Heart right ventricle (tissue), 16 donors: ENCODE data around the gene MEGF11. TPM values are rescaled to one million over a fixed set of nuclear protein-coding genes. Genes with fewer than 3 reads are reported as not detected.

ENCODE experiments used
- ATAC-seq, 8 donors: fragments of 200-7000 bp; cut with Tn5 transposase; one replicate each; pipeline ENCODE4 v1.9.1; 2020; ENCODE audit warnings: mild to moderate bottlenecking in 8 of 8, moderate library complexity in 8 of 8, moderate number of reproducible peaks in 1 of 8
- DNase-seq, 2 donors: peaks; one replicate each; pipeline ENCODE4 v3.0.0-alpha.2; 2020
- H3K27ac ChIP-seq, 10 donors: fragments of 200-600 bp; sonication (generic) in 2 of 10; one replicate each; pipeline versions ENCODE4 v1.5.0 to v1.8.0; 2020 to 2022; ENCODE audit warnings: mild to moderate bottlenecking in 3 of 10
- H3K27me3 ChIP-seq, 7 donors: fragments of 200-600 bp; one replicate each; pipeline ENCODE4 v1.8.0; 2021 to 2022; ENCODE audit warnings: mild to moderate bottlenecking in 2 of 7
- H3K36me3 ChIP-seq, 9 donors: fragments of 200-600 bp; sonication (generic) in 1 of 9; one replicate each; pipeline versions ENCODE4 v1.5.0 to v1.8.0; 2020 to 2022; ENCODE audit warnings: mild to moderate bottlenecking in 2 of 9
- H3K4me1 ChIP-seq, 9 donors: fragments of 200-600 bp; sonication (generic) in 1 of 9; one replicate each; pipeline versions ENCODE4 v1.5.0 to v1.8.0; 2020 to 2022; ENCODE audit warnings: mild to moderate bottlenecking in 4 of 9
- H3K4me3 ChIP-seq, 10 donors: fragments of 200-600 bp; sonication (generic) in 2 of 10; one replicate each; pipeline versions ENCODE4 v1.5.0 to v1.8.0; 2020 to 2022; ENCODE audit warnings: mild to moderate bottlenecking in 7 of 10, moderate library complexity in 2 of 10
- H3K9me3 ChIP-seq, 11 donors: fragments of 200-600 bp in 10 of 11; sonication (generic) in 2 of 11; one replicate each; pipeline versions ENCODE4 v1.5.0 to v1.8.0; 2013 to 2022; ENCODE audit warnings: mild to moderate bottlenecking in 2 of 11, control low read depth in 1 of 11, moderate library complexity in 1 of 11
- WGBS, 2 donors: extraction: QIAGEN DNeasy Blood & Tissue Kit; methylation state at CpG; one replicate each; pipeline ENCODE4 v1.1.7; 2013; ENCODE audit warnings: inconsistent platforms in 1 of 2; 5-methylcytosine and 5-hydroxymethylcytosine counted together
- intact Hi-C, 10 donors: fragments of 100-400 bp; cut with DNase I; formaldehyde crosslinking; loops; one replicate each; pipeline versions ENCODE4 v1.11.1 to v1.14.2; 2022
- polyA plus RNA-seq, 2 donors: library from polyadenylated mRNA; stranded (reverse); fragments of 200-250 nt; gene quantifications; one replicate each; pipeline ENCODE4 v1.2.3, GENCODE V29; 2013
- total RNA-seq, 10 donors: library from RNA; stranded (reverse); fragmentation: NEBNext Ultra II Directional in 3 of 10; extraction: Animal tissue kit (Norgen Biotek cat#: 25700) in 3 of 10; gene quantifications; one replicate each; pipeline versions ENCODE4 v1.2.1 to v1.2.4, GENCODE V29; 2021 to 2023
- TF ChIP-seq, protein P1 (sequence below), 9 donors: fragments of 200-600 bp; sonication (generic) in 2 of 9; IDR thresholded peaks; one replicate each; pipeline versions ENCODE4 v1.5.0 to v1.8.0; 2021 to 2022; ENCODE audit warnings: antibody characterized with exemption in 9 of 9, mild to moderate bottlenecking in 5 of 9, moderate library complexity in 1 of 9
- donor health status: Arrhythmogenic right ventricular cardiomyopathy.
- donor health status: ischemic (EF 13 %, LVEDD 7.1; RV severe dilation, severe dysfunction).
- donor health status: healthy with polysubstance abuse.
- donor health status: DM: no; HTN: yes; CAD: no.
- donor health status: DM: no; HTN: no; CAD: no.
- donor health status: ischemic (EF 25% LVEDD 6.9; RV normal size, moderate dysfunction).
- donor health status: ischemic (EF 25% LVEDD 5.7; RV mildly dilated, moderate dysfunction).
- donor health status: healthy.
- donor health status: DM: yes; HTN: yes; CAD: no.
- donor health status: Ischemic cardiomyopathy.
- donor health status: ischemic (EF 35%, LVEDD 5.7; RV mildly dilated, moderate dysfunction).
- donor health status: nonischemic (EF 11% LVEDD 7.7; RV severe dilation, severe dysfunction).
- donor health status: DM: yes; HTN: yes; CAD: no.
- donor health status: PGD.
- donor health status: ischemic (EF 29% LVEDD 5.4; RV normal size, mild dysfunction).
- donor health status: nonischemic (EF 23%, LVEDD 6.1; RV moderate dilation, normal function).

MEGF11 gene
- total and polyA plus RNA-seq, 12 donors: 0.03 TPM; not detected in 11

DNA sequence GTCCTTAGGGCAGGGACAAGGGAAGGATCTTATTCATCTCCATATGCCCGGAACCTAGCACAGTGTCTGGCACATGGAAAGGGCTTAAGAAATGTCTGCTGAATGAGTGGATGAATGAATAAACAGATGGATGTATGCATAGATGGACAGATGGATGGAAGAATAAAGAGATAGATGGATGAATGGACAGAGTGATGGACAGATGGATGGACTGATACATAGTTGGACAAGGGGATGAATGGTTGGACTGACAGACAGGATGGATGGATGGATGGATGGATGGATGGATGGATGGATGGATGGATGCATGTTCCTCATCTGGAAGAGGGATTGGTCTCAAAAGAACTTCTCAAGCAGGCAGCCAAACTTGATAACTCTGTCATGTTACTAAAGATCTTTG is 177.6 kb downstream of the MEGF11 start:
- Histone ChIP-seq H3K36me3 (no peaks in the 10 kb centered on the region), H3K9me3 (no peaks in the 10 kb centered on the region), H3K4me1 (peaks cover 0 to 13% (median 5%) of the 10 kb centered on the region in 9 donors), H3K27ac (no peak overlapping the region), H3K4me3 (no peak overlapping the region), H3K27me3 (peaks cover 0 to 21% (median 8%) of the 10 kb centered on the region in 7 donors)
- intact Hi-C loops: no loop called here
- TF ChIP-seq, protein P1, sequence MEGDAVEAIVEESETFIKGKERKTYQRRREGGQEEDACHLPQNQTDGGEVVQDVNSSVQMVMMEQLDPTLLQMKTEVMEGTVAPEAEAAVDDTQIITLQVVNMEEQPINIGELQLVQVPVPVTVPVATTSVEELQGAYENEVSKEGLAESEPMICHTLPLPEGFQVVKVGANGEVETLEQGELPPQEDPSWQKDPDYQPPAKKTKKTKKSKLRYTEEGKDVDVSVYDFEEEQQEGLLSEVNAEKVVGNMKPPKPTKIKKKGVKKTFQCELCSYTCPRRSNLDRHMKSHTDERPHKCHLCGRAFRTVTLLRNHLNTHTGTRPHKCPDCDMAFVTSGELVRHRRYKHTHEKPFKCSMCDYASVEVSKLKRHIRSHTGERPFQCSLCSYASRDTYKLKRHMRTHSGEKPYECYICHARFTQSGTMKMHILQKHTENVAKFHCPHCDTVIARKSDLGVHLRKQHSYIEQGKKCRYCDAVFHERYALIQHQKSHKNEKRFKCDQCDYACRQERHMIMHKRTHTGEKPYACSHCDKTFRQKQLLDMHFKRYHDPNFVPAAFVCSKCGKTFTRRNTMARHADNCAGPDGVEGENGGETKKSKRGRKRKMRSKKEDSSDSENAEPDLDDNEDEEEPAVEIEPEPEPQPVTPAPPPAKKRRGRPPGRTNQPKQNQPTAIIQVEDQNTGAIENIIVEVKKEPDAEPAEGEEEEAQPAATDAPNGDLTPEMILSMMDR (IDR thresholded peaks at IDR 0.05): no peak
- ATAC-seq (no peak), DNase-seq (no peak)
- WGBS, 2 donors: 93 to 100% methylated on average over 1 of the region's 1 CpG

DNA sequence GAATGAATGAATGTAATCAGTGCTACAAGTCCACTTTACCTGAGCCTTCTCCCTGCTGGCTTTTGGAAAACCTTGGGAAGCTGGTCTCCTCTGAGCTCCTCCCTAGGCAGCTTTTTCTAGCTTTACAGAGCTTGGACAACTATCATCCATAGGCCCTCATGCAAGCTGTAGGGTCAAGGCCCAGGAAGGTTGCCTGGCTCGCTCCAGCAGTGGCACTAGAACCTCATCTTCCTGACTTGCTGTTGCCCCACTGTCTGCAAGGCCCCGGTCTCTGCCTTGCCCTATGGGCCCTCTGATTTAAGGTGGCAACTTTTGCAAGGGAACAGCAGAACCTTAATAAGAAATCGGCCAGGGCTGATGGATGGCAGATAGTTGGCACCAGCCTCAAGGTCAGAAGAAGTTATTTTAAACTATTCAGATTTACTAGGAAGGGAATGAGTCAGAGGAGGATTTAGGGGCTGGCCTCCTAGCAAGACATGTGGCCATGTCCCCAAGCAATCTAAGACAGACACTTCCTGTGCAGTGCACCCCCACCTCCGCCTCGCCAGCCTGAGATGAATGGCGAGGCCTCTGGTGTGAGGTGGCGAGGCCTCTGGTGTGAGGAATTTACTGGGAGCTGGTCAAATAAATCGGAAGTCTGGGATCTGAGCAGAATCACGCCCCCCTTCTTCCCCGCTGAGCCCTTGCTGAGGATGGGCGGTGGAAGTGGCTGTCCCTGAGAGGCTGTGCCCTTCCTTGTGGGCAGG is 180.8 kb downstream of the MEGF11 start:
- ATAC-seq: peak in 7 of 8 donors; percentile 22 to 81 (median 62)
- Histone ChIP-seq H3K36me3 (no peaks in the 10 kb centered on the region), H3K4me1 (peaks cover 0 to 12% (median 5%) of the 10 kb centered on the region in 9 donors), H3K27ac (no peak overlapping the region), H3K9me3 (no peaks in the 10 kb centered on the region), H3K27me3 (peaks cover 0 to 6% (median 0%) of the 10 kb centered on the region in 7 donors), H3K4me3 (no peak overlapping the region)
- intact Hi-C loops: no loop called here
- DNase-seq: no peak
- TF ChIP-seq, protein P1 (IDR thresholded peaks at IDR 0.05): no peak
- 47 to 64% methylated on average over 11 of the region's 11 CpGs for WGBS, 2 donors

DNA sequence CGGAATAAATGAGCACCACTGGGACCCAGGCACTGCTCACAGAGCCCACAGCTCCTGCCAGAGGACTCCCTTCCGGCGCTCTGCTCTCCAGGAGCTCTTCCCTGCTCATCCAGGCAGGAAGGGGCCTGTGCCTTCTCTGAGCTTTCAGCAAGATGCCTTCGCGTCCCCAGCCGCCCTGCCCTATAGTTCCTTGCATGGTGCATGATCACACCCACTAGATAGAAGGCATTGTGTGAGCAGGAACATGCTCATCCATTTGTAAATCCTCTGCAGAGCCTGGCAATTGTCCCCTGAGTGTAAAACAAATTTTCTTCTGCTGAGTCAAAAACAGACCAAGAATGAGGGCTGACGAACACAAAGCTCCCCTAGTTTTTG is 181.6 kb downstream of the MEGF11 start:
- no peaks in the 10 kb centered on the region for H3K36me3 ChIP-seq
- no peak overlapping the region for H3K27ac ChIP-seq
- no peak for DNase-seq
- TF ChIP-seq, protein P1 (IDR thresholded peaks at IDR 0.05): no peak
- peaks cover 0 to 6% (median 0%) of the 10 kb centered on the region in 7 donors for H3K27me3 ChIP-seq
- ATAC-seq: peak in 1 of 8 donors; percentile 38
- intact Hi-C loops: no loop called here
- H3K4me1 ChIP-seq: peaks cover 0 to 12% (median 5%) of the 10 kb centered on the region in 9 donors
- 72 to 76% methylated on average over 7 of the region's 7 CpGs for WGBS, 2 donors
- no peaks in the 10 kb centered on the region for H3K9me3 ChIP-seq
- H3K4me3 ChIP-seq: no peak overlapping the region

DNA sequence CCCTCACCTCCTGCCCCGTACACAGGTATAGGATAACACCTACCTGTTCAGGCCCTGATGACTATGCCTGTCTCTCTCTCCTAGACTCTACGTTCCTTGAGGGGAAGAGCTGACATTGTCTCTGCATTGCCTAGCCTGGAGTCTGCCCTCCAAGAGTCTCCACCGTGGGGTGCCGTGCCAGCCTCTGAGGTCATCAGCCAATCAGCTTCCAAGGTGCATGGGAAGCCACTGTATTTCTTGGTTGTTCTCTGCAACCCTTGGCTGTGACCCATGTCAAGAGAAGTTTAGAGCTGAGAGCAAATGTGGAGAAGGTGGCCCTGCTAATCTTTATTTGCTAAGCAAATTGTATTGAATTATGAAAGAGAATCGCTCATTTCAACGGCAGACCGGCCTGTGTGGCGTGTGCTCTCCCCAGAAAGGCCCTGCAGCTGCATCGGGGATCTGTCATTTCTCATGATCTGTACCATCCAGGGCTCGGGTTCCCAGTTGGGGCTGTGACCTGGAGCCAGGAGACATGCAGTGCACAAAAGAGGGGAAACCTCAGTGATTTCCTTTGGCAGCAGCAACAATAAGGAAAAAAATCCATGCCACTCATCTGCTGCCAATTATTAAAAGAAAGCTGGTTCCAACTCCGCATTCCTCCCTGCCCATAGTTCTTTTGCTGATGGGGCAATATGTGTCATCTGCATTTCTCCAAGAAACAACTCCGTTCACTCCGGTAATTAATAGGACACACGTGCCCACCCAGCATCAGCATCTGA is 182.2 kb downstream of the MEGF11 start:
- peaks cover 0 to 12% (median 5%) of the 10 kb centered on the region in 9 donors for H3K4me1 ChIP-seq
- no peak for ATAC-seq
- H3K4me3 ChIP-seq: no peak overlapping the region
- no peaks in the 10 kb centered on the region for H3K9me3 ChIP-seq
- WGBS, 2 donors: 86% methylated on average over 14 of the region's 14 CpGs
- H3K27me3 ChIP-seq: peaks cover 0 to 6% (median 0%) of the 10 kb centered on the region in 7 donors
- TF ChIP-seq, protein P1 (IDR thresholded peaks at IDR 0.05): no peak
- DNase-seq: no peak
- H3K27ac ChIP-seq: no peak overlapping the region
- H3K36me3 ChIP-seq: no peaks in the 10 kb centered on the region
- intact Hi-C loops: no loop called here
